DOHH2 (cell line): ENCODE measurements around the gene TENT4A.

ENCODE experiments used
- H3F3A ChIP-seq: fragments of 200-600 bp; sonication (generic), shearing (Covaris generic); 2 replicates; pipeline ENCODE4 v1.6.0; 2016; ENCODE audit warnings: antibody characterized with exemption, mild to moderate bottlenecking; ENCODE audit not compliant: control insufficient read depth, insufficient read depth
- H3K27ac ChIP-seq: fragments of 200-600 bp; sonication (generic); 2 replicates; pipeline ENCODE4 v1.5.1; 2014; ENCODE audit warnings: low read depth, mild to moderate bottlenecking, low read length, moderate library complexity
- H3K27me3 ChIP-seq: fragments of 200-600 bp; sonication (generic); 2 replicates; pipeline ENCODE4 v1.6.1; 2014; ENCODE audit warnings: mild to moderate bottlenecking, low read length, mixed read lengths; ENCODE audit not compliant: control insufficient read depth
- H3K36me3 ChIP-seq: fragments of 200-600 bp; sonication (generic); 2 replicates; pipeline ENCODE4 v1.6.1; 2014; ENCODE audit warnings: mild to moderate bottlenecking, low read length, moderate library complexity, mixed read lengths; ENCODE audit not compliant: control insufficient read depth
- H3K4me1 ChIP-seq: fragments of 200-600 bp; sonication (generic); 2 replicates; pipeline ENCODE4 v1.6.1; 2014; ENCODE audit warnings: mild to moderate bottlenecking, low read length, mixed read lengths; ENCODE audit not compliant: control insufficient read depth
- H3K4me2 ChIP-seq: fragments of 200-600 bp; sonication (generic); 2 replicates; pipeline ENCODE4 v1.6.0; 2014; ENCODE audit warnings: mild to moderate bottlenecking, low read length, moderate library complexity
- H3K4me3 ChIP-seq: fragments of 200-600 bp; sonication (generic); 2 replicates; pipeline ENCODE4 v1.5.1; 2014; ENCODE audit warnings: mild to moderate bottlenecking, low read length, mixed read lengths
- H3K79me2 ChIP-seq: fragments of 200-600 bp; sonication (generic); 2 replicates; pipeline ENCODE4 v1.6.1; 2014; ENCODE audit warnings: mild to moderate bottlenecking, low read length, mixed read lengths; ENCODE audit not compliant: control insufficient read depth
- H3K9me2 ChIP-seq: fragments of 200-600 bp; sonication (generic); replicated peaks from 2 replicates; pipeline ENCODE4 v1.6.1; 2014; ENCODE audit warnings: mild to moderate bottlenecking, low read length, mixed read lengths; ENCODE audit not compliant: control insufficient read depth
- H3K9me3 ChIP-seq: fragments of 200-600 bp; sonication (generic); 2 replicates; pipeline ENCODE4 v1.6.1; 2014; ENCODE audit warnings: antibody characterized with exemption, low read length, mixed read lengths; ENCODE audit not compliant: control insufficient read depth, insufficient read depth
- H4K20me1 ChIP-seq: fragments of 200-600 bp; sonication (generic); 2 replicates; pipeline ENCODE4 v1.6.0; 2014; ENCODE audit warnings: low read depth, mild to moderate bottlenecking, antibody characterized with exemption, low read length, moderate library complexity; ENCODE audit not compliant: control insufficient read depth, insufficient read depth
- EZH2phosphoT487 ChIP-seq: fragments of 200-600 bp; sonication (generic); IDR thresholded peaks from 2 replicates; pipeline ENCODE4 v1.6.1; 2017; ENCODE audit warnings: borderline replicate concordance, mild to moderate bottlenecking, antibody characterized with exemption, low read length, moderate library complexity, mixed read lengths
- TF ChIP-seq, protein P1 (sequence below): fragments of 200-600 bp; sonication (generic); IDR thresholded peaks from one replicate; pipeline ENCODE4 v1.5.1; 2014; ENCODE audit warnings: antibody characterized with exemption, mild to moderate bottlenecking, low read depth, low read length; ENCODE audit not compliant: poor library complexity, severe bottlenecking

The TENT4A gene

DNA sequence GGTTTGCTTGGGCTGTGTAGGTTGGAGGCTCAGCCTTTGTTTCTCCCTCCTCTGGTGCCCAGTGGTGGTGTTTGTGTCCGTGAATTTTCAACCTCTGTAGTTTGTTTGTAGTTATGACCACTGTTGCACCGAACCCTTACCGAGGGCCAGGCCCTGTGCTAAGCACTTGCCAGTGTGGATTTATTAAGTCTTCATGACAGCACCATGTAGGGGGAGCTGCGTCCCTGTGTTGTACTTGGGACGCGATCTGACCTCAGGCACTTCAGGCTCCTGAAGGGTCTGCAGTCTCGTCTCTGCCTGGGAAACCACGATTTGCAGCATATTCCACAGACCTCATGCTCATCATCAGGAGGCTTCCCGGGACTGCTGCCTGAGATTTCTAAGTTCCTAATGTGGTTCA is 12.8 kb downstream of the TENT4A start:
- Histone ChIP-seq H3K4me1 (peaks cover 76% of the 10 kb centered on the region), H3F3A (peaks cover 6% of the 10 kb centered on the region; the same call in 1 of the 2 replicates), H4K20me1 (peaks cover 74% of the 10 kb centered on the region)

DNA sequence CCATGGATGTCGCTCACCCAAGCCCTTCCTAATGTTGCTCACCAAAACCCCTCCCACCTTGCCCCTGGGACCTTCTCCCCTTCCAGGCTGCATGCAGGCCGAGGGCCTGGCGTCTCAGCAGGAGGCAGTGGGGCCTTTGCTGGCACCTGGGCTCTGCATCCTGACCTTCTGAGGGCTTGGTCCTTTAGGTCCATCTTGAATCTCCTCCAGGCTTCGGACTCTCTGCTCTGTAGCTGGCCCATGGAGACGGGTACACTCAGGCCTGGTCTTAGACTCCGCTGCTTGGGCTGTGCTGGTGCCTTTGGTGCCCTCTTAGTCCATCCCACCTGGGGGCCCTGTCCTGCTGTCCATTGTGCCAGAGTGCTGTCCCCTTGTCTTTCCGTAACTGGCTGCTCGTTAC is 14.0 kb downstream of the TENT4A start:
- Histone ChIP-seq H3K4me2 (peak overlapping the region; percentile 87), H3K4me3 (peak overlapping the region; percentile 58), H3F3A (peaks cover 6% of the 10 kb centered on the region; the same call in 1 of the 2 replicates), H3K36me3 (peaks cover 77% of the 10 kb centered on the region), H3K27me3 (no peaks in the 10 kb centered on the region), H3K9me2 (no peaks in the 10 kb centered on the region), H3K79me2 (peaks cover 100% of the 10 kb centered on the region), H4K20me1 (peaks cover 74% of the 10 kb centered on the region), H3K27ac (peak overlapping the region; percentile 76), H3K4me1 (peaks cover 76% of the 10 kb centered on the region), H3K9me3 (no peaks in the 10 kb centered on the region)
- TF ChIP-seq EZH2phosphoT487 = no peak
- TF ChIP-seq, protein P1, sequence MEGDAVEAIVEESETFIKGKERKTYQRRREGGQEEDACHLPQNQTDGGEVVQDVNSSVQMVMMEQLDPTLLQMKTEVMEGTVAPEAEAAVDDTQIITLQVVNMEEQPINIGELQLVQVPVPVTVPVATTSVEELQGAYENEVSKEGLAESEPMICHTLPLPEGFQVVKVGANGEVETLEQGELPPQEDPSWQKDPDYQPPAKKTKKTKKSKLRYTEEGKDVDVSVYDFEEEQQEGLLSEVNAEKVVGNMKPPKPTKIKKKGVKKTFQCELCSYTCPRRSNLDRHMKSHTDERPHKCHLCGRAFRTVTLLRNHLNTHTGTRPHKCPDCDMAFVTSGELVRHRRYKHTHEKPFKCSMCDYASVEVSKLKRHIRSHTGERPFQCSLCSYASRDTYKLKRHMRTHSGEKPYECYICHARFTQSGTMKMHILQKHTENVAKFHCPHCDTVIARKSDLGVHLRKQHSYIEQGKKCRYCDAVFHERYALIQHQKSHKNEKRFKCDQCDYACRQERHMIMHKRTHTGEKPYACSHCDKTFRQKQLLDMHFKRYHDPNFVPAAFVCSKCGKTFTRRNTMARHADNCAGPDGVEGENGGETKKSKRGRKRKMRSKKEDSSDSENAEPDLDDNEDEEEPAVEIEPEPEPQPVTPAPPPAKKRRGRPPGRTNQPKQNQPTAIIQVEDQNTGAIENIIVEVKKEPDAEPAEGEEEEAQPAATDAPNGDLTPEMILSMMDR = no peak

More for the DNA sequence above, 12.8 kb downstream of the TENT4A start:
- Histone ChIP-seq H3K9me2 (no peaks in the 10 kb centered on the region), H3K79me2 (peaks cover 100% of the 10 kb centered on the region), H3K36me3 (peaks cover 77% of the 10 kb centered on the region), H3K27ac (no peak overlapping the region), H3K4me3 (no peak overlapping the region), H3K4me2 (peak overlapping the region; percentile 87), H3K9me3 (no peaks in the 10 kb centered on the region), H3K27me3 (no peaks in the 10 kb centered on the region)
- TF ChIP-seq EZH2phosphoT487 = no peak
- TF ChIP-seq, protein P1 = no peak

DNA sequence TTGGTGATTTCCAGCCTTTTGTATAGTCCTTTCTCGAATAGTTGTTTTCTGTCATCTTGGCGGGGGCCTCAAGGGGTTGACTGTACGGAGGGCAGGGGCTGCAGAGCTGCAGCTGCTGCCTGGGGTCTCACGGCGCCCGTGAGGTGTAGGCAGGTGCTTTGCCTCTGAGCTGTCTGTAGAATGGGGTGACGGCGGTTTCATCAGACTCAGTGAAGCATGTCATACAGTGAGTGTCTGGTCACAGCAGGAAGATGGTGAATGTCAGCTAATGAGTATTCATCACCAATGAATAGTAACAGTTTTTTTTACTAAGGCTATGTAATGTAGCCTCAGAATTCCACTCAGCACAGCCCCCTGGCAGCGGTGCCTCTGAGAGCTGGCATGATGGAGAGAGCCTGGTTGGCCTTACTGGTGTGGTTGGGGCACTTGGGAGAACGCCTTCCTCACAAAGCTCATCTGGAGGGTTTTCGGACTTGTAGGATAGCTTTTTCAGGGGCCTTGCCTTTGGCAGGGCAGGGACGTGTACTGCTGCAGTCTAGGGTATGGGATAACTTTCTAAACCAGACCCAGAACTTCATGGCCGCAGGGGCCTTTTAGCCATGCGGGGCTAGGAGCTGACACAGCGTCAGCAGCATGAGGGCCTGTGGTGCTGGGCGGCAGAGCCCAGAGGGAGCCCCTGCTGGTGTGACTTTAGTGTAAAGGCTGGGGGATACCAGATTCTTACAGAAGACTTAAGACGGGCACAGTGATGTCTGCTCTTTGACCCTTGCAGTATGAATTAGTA is 15.0 kb downstream of the TENT4A start:
- Histone ChIP-seq H3K9me2 (no peaks in the 10 kb centered on the region), H3K27me3 (no peaks in the 10 kb centered on the region), H4K20me1 (peaks cover 78% of the 10 kb centered on the region), H3K4me1 (peaks cover 75% of the 10 kb centered on the region), H3K36me3 (peaks cover 82% of the 10 kb centered on the region), H3K4me2 (peak overlapping the region; percentile 87), H3K9me3 (no peaks in the 10 kb centered on the region), H3K27ac (peak overlapping the region; percentile 76), H3K79me2 (peaks cover 100% of the 10 kb centered on the region), H3F3A (peaks cover 6% of the 10 kb centered on the region; the same call in 1 of the 2 replicates), H3K4me3 (peak overlapping the region; percentile 58)
- no peak for TF ChIP-seq EZH2phosphoT487
- TF ChIP-seq, protein P1 = no peak
